ENCODE data around the gene ADCY3.

The ADCY3 gene

DNA sequence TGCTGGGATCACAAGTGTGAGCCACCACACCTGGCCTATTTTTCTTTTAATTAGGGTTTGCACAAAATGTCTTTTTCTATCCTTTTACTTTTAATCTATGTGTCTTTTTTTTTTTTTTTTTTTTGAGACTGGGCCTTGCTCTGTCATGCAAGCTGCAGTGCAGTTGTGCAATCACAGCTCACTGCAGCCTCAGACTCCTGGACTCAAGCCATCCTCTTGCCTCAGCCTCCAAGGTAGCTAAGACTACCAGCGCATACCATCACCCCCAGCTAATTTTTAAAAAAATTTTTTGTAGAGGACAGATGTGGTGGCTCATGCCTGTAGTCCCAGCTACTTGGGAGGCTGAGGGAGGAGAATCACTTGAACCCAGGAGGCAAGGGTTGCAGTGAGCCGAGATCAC, 27.1 kb downstream of the ADCY3 start:
- H3K4me1 Mint-ChIP-seq, result peaks cover 6% of the 10 kb centered on the region
- peaks cover 43% of the 10 kb centered on the region for H3K9me3 Mint-ChIP-seq
- H3K27me3 Mint-ChIP-seq (ENCODE audit: low read depth), result no peaks in the 10 kb centered on the region
- TF ChIP-seq, protein P1, sequence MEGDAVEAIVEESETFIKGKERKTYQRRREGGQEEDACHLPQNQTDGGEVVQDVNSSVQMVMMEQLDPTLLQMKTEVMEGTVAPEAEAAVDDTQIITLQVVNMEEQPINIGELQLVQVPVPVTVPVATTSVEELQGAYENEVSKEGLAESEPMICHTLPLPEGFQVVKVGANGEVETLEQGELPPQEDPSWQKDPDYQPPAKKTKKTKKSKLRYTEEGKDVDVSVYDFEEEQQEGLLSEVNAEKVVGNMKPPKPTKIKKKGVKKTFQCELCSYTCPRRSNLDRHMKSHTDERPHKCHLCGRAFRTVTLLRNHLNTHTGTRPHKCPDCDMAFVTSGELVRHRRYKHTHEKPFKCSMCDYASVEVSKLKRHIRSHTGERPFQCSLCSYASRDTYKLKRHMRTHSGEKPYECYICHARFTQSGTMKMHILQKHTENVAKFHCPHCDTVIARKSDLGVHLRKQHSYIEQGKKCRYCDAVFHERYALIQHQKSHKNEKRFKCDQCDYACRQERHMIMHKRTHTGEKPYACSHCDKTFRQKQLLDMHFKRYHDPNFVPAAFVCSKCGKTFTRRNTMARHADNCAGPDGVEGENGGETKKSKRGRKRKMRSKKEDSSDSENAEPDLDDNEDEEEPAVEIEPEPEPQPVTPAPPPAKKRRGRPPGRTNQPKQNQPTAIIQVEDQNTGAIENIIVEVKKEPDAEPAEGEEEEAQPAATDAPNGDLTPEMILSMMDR (IDR thresholded peaks at IDR 0.05; ENCODE audit: unreplicated experiment in 3 of 3), result no peak
- no peak overlapping the region for H3K4me3 Mint-ChIP-seq
- H3K27ac Mint-ChIP-seq, result no peak overlapping the region
- peaks cover 49% of the 10 kb centered on the region for H3K36me3 Mint-ChIP-seq (ENCODE audit: low read depth)

DNA sequence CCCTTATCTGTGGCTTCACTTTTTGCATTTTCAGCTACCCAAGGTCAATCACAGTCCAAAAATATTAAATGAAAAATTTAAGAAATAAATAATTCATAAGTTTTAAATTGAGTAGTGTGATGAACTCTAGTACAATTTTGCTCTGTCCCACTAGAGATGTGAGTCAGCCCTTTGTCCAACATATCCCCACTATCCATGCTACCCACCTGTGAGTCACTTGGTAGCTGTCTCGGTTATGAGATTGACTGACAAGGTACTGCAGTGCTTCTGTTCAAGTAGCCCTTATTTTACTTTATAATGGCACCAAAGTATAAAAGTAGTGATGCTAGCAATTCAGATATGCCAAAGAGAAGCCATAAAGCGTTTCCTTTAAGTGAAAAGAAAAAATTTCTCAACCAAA, 28.8 kb downstream of the ADCY3 start:
- Mint-ChIP-seq H3K27me3 (ENCODE audit: low read depth) (no peaks in the 10 kb centered on the region), H3K36me3 (ENCODE audit: low read depth) (peaks cover 35% of the 10 kb centered on the region), H3K4me3 (no peak overlapping the region), H3K27ac (no peak overlapping the region), H3K9me3 (peaks cover 30% of the 10 kb centered on the region), H3K4me1 (peaks cover 18% of the 10 kb centered on the region)
- TF ChIP-seq, protein P1 (IDR thresholded peaks at IDR 0.05; ENCODE audit: unreplicated experiment in 3 of 3), result no peak

DNA sequence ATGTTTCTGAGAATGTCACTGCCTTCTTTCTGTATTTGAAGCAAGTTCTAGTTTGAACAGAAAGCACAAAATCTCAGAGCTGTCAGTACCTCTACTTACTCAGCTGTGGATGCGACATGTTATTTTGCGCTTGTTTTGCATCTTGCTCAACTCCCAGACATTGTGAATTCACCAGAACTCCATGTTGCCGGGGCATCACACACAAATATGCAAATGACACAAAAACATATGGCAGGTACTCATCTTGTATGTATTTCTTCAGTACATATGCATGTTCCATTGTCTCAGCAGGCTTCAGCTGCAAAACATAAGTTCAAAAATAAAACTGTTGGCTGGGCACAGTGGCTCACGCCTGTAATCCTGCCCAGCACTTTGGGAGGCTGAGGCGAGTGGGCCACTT, 30.8 kb downstream of the ADCY3 start:
- H3K4me1 Mint-ChIP-seq, result peaks cover 26% of the 10 kb centered on the region
- no peak overlapping the region for H3K27ac Mint-ChIP-seq
- TF ChIP-seq, protein P1 (IDR thresholded peaks at IDR 0.05; ENCODE audit: unreplicated experiment in 3 of 3), result no peak
- H3K4me3 Mint-ChIP-seq, result no peak overlapping the region
- peaks cover 16% of the 10 kb centered on the region for H3K36me3 Mint-ChIP-seq (ENCODE audit: low read depth)
- H3K9me3 Mint-ChIP-seq, result peaks cover 16% of the 10 kb centered on the region
- H3K27me3 Mint-ChIP-seq (ENCODE audit: low read depth), result no peaks in the 10 kb centered on the region

DNA sequence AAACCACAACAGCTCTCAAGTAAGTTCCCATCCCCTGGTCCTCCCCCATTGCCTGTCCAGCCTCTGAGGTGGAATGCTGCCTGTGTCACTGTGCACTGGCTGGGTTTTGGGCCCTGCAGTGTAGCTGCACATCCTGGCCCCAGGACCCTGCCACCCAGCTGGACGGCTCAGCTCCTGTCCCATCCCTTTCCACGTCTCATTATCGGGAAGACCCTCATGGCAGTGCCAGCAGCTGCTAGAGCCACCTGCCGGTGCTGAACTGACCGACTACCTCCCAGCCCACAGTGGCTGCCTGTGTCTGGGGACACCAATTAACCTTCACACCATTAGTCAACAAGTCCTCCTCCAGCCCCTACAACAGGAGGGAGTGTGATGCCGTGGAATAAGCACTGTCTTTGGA, 31.9 kb downstream of the ADCY3 start:
- Mint-ChIP-seq H3K27ac (peak overlapping the region in 2 of 3 experiments; percentile 20 to 42), H3K27me3 (ENCODE audit: low read depth) (no peaks in the 10 kb centered on the region), H3K4me3 (no peak overlapping the region), H3K36me3 (ENCODE audit: low read depth) (peaks cover 7% of the 10 kb centered on the region), H3K9me3 (peaks cover 7% of the 10 kb centered on the region), H3K4me1 (peaks cover 26% of the 10 kb centered on the region)
- TF ChIP-seq, protein P1 (IDR thresholded peaks at IDR 0.05; ENCODE audit: unreplicated experiment in 3 of 3), result no peak

- Mint-ChIP-seq H3K36me3 (ENCODE audit: low read depth) (peaks cover 7% of the 10 kb centered on the region), H3K9me3 (peaks cover 7% of the 10 kb centered on the region), H3K27ac (peak overlapping the region in 2 of 3 experiments; percentile 20 to 73), H3K27me3 (ENCODE audit: low read depth) (no peaks in the 10 kb centered on the region), H3K4me3 (no peak overlapping the region), H3K4me1 (peaks cover 26% of the 10 kb centered on the region)
- TF ChIP-seq, protein P1 (IDR thresholded peaks at IDR 0.05; ENCODE audit: unreplicated experiment in 3 of 3), result no peak
Measured at GRCh38 chr2:24887307-24887874, 32.6 kb downstream of the ADCY3 start.

- Mint-ChIP-seq H3K9me3 (peaks cover 7% of the 10 kb centered on the region), H3K36me3 (ENCODE audit: low read depth) (peaks cover 7% of the 10 kb centered on the region), H3K27me3 (ENCODE audit: low read depth) (no peaks in the 10 kb centered on the region), H3K4me3 (no peak overlapping the region), H3K27ac (peak overlapping the region in 2 of 3 experiments; percentile 20 to 73), H3K4me1 (peaks cover 29% of the 10 kb centered on the region)
- TF ChIP-seq, protein P1 (IDR thresholded peaks at IDR 0.05; ENCODE audit: unreplicated experiment in 3 of 3), result no peak
Measured at GRCh38 chr2:24886691-24887304, 33.2 kb downstream of the ADCY3 start.

All from nephron (organoid).